Cardiac fibroblast (primary cell): ENCODE data around the gene BAG2.

ENCODE experiments used
- DNase-seq, 2 donors: peaks; one replicate each; pipeline versions ENCODE4 v3.0.0 to v3.0.0-alpha.2; 2010; ENCODE audit warnings: low read depth in 2 of 2
- H3K4me3 ChIP-seq, 2 donors: replicated peaks in 1 of 2; 1 replicate in 1 of 2; 2 replicates in 1 of 2; pipeline ENCODE4 v1.5.1; 2011; ENCODE audit warnings: low read depth in 2 of 2, low read length in 2 of 2, mild to moderate bottlenecking in 2 of 2, moderate library complexity in 1 of 2
- TF ChIP-seq, protein P1 (sequence below): IDR thresholded peaks from one replicate; pipeline ENCODE4 v1.5.1; 2011; ENCODE audit warnings: low read depth, mild to moderate bottlenecking, low read length, inconsistent platforms

The BAG2 gene

GRCh38 chr6:57183336-57183735 lies 11.2 kb downstream of the BAG2 start:
- no peak for DNase-seq
- H3K4me3 ChIP-seq: no peak overlapping the region
- TF ChIP-seq, protein P1, sequence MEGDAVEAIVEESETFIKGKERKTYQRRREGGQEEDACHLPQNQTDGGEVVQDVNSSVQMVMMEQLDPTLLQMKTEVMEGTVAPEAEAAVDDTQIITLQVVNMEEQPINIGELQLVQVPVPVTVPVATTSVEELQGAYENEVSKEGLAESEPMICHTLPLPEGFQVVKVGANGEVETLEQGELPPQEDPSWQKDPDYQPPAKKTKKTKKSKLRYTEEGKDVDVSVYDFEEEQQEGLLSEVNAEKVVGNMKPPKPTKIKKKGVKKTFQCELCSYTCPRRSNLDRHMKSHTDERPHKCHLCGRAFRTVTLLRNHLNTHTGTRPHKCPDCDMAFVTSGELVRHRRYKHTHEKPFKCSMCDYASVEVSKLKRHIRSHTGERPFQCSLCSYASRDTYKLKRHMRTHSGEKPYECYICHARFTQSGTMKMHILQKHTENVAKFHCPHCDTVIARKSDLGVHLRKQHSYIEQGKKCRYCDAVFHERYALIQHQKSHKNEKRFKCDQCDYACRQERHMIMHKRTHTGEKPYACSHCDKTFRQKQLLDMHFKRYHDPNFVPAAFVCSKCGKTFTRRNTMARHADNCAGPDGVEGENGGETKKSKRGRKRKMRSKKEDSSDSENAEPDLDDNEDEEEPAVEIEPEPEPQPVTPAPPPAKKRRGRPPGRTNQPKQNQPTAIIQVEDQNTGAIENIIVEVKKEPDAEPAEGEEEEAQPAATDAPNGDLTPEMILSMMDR: no peak

DNA sequence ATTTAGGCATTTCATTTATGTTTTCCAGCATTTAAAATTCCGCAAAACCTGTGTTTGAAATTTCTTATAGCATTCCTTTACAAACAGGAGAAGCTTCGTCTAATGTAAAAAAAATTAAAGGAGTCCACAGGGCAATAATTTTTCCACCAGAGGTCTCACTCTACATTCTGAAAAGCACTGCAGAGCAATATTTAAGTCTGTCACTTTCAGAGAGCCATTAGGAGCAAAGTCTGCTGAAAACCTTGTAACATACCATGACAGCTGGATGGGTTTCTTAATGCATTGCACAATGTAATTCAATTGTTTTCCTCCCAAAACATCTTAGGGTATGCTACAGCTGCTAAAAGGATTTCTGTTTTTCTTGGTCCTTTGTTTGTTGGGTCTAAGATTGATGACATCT lies 18.0 kb downstream of the BAG2 start:
- DNase-seq: peak; percentile 74 to 78
- TF ChIP-seq, protein P1: peak; percentile 45
- no peak overlapping the region for H3K4me3 ChIP-seq

DNA sequence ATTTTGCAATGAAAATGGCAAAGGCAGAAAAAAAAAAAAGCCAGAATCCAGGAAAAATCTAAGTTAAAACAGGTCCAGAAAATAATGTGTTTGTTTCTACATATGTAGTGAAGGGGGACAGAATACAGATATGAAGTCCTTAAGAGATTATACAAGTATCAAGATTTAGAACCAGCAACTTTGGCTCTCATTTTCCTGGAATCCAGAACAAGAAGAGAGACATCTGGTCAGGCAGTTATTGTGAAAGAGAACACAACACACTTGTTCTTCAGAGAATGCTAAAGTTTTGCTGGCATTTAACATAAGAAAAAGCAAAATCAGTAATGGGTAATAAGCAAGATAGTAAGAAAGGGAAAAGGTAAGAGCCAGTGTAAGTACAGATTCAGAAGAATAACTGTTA lies 21.1 kb downstream of the BAG2 start:
- H3K4me3 ChIP-seq: no peak overlapping the region
- TF ChIP-seq, protein P1: no peak
- peak; percentile 28 to 50 for DNase-seq

- DNase-seq: no peak
- TF ChIP-seq, protein P1: no peak
- no peak overlapping the region for H3K4me3 ChIP-seq
These were observed 23.3 kb downstream of the BAG2 start for GRCh38 chr6:57195457-57195856.

GRCh38 chr6:57198926-57199636 lies 27.0 kb downstream of the BAG2 start:
- DNase-seq: no peak
- TF ChIP-seq, protein P1: no peak
- no peak overlapping the region for H3K4me3 ChIP-seq

DNA sequence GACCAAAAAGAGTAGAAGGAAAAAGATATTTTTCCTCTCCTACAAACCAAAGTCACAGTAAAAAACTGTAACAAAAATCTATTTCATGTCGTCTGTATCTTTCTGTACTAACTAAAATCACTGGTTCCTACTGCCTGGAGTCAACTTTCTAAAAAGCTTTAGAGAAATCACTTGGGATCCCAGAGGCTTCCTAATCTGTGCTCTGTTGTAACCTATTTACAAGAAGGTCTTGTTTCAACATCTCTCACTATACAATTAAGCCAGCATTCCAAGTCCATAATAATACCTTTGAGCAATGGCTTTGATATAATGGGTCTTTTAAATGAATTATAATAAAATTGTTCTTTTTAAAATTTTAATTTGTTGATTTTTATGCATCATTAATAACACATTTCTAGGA lies 29.6 kb downstream of the BAG2 start:
- no peak overlapping the region for H3K4me3 ChIP-seq
- TF ChIP-seq, protein P1: no peak
- DNase-seq: no peak
